Left cardiac atrium (tissue), 4 donors: ENCODE results near the gene HSBP1L1. TPM values are rescaled to one million over a fixed set of nuclear protein-coding genes. Genes with fewer than 3 reads are reported as not detected.

Source experiments
- ATAC-seq, 2 donors: fragments of 200-7000 bp; cut with Tn5 transposase; one replicate each; pipeline ENCODE4 v1.9.1; 2020; ENCODE audit warnings: mild to moderate bottlenecking in 2 of 2, moderate library complexity in 2 of 2
- DNase-seq: peaks from one replicate; pipeline ENCODE4 v3.0.0-alpha.2; 2020
- intact Hi-C, 2 donors: fragments of 100-400 bp; cut with DNase I; formaldehyde crosslinking; loops; one replicate each; pipeline versions ENCODE4 v1.14.1 to v1.15.1; 2022 to 2023
- total RNA-seq, 2 donors: library from RNA; stranded (reverse); fragmentation: NEBNext Ultra II Directional; extraction: Animal tissue kit (Norgen Biotek cat#: 25700); gene quantifications; one replicate each; pipeline ENCODE4 v1.2.1, GENCODE V29; 2021
- donor health status: DM: no; HTN: yes; CAD: no.
- donor health status: DM: no; HTN: yes; CAD: no; lungs with severe emphysema.
- donor health status: DM: yes; HTN: yes; CAD: no.
- donor health status: Dilated cardiomyopathy.

Gene HSBP1L1
- total RNA-seq, 2 donors from 2014 or later = 9.4 TPM

- ATAC-seq = no peak
- DNase-seq = no peak
- intact Hi-C loops = no loop called here
Observed at GRCh38 chr18:79942786-79943607, 21.4 kb upstream of the HSBP1L1 start.

DNA sequence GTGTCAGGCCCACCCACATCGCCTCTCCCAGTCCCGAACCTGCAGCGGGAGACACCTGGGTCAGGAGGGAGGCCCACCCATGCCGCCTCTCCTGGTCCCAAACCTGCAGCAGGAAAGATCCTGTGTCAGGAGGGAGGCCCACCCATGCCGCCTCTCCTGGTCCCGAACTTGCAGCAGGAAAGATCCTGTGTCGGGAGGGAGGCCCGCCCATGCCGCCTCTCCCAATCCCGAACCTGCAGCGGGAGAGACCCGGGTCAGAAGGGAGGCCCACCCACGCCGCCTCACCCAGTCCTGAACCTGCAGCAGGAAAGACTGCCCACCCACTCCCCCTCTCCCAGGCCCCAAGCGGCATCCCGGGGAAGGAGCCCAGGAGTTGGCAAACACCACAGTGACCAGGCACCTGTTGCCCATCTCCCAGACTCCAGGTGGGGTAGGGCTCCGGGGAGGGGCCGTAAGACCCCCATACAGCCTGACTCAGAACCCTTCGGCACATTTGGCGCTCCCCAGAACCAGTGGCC, 20.8 kb upstream of the HSBP1L1 start:
- DNase-seq (no peak), ATAC-seq (no peak)
- intact Hi-C loops = no loop called here

DNA sequence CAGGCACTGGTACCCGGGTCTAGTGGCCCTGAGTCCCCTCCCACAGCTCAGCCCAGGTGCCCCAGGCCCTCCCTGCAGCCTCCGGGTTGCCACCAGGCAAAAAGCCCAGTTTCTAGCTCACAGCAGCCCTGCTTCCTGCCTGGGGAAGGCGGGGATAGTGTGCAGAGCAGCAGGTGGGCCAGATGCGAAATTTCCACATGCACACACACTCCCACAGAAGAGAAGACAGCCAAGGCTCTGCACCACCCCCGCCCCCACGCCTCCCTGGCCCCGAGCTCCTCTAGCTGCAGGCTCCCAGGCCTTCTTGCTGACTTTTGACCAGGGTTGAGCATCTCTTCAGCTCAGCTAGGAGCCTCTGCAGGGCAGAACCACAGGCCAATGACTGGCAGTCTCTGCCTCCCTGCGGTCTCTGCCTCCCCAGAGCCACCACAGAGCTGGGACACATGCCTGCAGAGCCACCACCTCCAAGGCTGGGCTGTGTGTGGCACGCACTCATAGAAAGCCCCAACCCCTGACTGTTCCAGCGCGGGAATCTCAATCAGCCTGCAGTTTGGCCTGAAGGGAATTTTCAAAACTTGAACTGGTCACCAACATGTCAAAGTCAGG, 20.2 kb upstream of the HSBP1L1 start:
- peak; percentile 14 to 70 for ATAC-seq
- DNase-seq = no peak
- intact Hi-C loops = no loop called here

DNA sequence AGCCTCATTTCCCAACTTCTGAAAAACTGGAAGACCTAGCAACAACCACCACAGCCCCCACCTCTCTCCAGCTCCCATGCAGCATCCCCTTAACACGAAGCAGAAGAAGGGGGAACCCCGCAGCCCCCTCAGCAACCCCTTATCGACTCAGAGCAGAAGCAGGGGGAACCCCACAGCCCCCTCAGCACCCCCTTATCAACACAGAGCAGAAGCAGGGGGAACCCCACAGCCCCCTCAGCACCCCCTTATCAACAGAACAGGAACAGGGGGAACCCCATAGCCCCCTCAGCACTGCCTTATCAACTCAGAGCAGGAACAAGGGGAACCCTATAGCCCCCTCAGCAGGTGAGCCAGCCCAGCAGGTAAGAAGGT, 19.7 kb upstream of the HSBP1L1 start:
- intact Hi-C loops = no loop called here
- DNase-seq = no peak

GRCh38 chr18:79945118-79946042, 19.1 kb upstream of the HSBP1L1 start:
- ATAC-seq (no peak), DNase-seq (no peak)
- intact Hi-C loops = no loop called here

More for the DNA sequence above, 19.7 kb upstream of the HSBP1L1 start:
- no peak for ATAC-seq

- intact Hi-C loops = no loop called here
- ATAC-seq = no peak
Observed at GRCh38 chr18:79947054-79947755, 17.2 kb upstream of the HSBP1L1 start.

GRCh38 chr18:79947881-79948610, 16.4 kb upstream of the HSBP1L1 start:
- intact Hi-C loops = no loop called here
- DNase-seq = no peak
- ATAC-seq = no peak

More at GRCh38 chr18:79947054-79947755, 17.2 kb upstream of the HSBP1L1 start:
- DNase-seq = no peak

DNA sequence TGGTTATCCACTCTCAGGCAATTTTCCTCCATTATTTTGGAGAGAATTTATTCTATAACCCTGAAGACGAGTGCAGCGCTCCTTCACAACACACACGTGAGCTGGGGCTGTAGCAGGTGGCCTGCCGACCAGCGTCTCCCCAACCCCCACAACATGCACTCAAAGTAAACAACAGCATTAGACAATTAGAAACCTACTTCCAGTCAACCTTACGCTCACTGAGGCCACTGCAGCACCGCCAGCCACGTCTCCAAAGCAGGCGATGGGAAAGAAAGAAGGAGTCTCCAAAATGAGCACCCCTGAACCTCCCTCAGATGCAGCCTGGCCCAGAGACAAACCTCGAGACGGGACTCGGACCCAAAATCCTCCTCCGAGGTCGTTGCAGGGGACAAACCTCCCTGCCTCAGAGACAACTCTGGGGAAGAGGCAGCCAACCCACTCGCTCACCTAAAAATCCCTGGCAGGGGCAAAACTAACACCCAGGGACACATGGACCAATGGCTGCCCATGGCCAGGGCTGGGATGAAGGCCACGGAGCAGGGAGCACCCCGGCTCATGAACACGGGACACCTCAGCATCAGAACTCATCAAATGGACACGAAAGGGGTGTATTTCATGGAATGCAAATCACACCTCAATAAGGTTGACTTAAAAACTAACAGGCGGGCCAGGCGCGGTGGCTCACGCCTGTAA, 15.6 kb upstream of the HSBP1L1 start:
- ATAC-seq (no peak), DNase-seq (no peak)
- intact Hi-C loops = no loop called here

GRCh38 chr18:79949697-79950487, 14.6 kb upstream of the HSBP1L1 start:
- ATAC-seq (no peak), DNase-seq (peak; percentile 65)
- intact Hi-C loops = no loop called here

- ATAC-seq (peak; percentile 48 to 50), DNase-seq (no peak)
- intact Hi-C loops = no loop called here
Observed at GRCh38 chr18:79950515-79951341, 13.7 kb upstream of the HSBP1L1 start.

DNA sequence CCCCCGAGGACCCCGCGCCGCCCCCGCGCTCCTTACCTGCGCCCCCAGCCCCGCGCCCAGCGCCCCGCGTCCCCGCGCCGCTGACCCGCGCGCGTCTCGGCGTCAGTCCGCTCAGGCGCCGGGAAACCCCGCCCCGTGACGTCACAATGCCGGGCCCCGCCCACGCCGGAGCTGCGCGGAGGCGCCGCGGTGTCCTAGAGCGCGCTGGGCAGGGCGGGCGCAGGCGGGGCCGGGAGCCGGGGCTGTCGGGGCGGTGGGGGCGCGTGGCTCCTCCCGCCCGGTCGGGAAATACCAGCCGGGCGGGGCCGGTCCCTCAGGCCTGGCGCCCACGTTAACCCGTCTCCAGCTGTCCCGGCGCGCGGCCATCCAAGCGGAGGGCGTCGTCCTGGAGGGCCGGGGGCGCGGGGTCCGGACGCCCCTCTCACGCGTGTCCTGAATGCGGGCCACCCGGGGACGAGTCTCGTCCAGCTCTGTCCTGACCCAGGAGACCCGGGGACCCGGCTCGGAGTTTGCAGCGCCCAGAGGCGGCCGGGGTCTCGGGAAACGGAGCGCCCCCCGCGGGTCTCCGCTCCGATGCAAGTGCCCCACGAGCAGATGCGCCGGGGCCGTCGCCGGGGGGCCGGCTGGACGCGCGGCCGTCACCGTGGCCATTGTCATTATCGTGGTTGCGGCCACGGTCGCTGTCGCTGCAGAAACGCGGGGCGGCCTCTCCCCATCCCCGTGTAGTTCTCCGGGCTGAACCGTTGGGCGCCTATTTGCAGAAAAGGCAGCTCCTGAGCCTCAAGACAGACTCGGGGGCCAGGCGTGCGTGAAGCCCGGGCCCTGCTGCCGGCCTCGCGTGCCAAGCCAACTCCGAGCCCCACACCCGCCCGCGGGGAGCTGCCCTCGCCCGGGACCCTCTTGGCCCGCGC, 12.6 kb upstream of the HSBP1L1 start, which contains the start of gene SLC66A2:
Gene SLC66A2 (minus strand): TSS at position 109 of the 911 bp plus-strand sequence. CDS start 727 bp downstream, outside the sequence.
- ATAC-seq (peak; percentile 94 to 96), DNase-seq (peak; percentile 93)
- intact Hi-C loops = no loop called here

GRCh38 chr18:79952456-79952995, 11.9 kb upstream of the HSBP1L1 start:
- ATAC-seq (peak in 1 of 2 donors; percentile 1), DNase-seq (no peak)
- intact Hi-C loops = no loop called here

- DNase-seq (no peak), ATAC-seq (no peak)
- intact Hi-C loops = no loop called here
Observed at GRCh38 chr18:79952996-79953559, 11.4 kb upstream of the HSBP1L1 start.

DNA sequence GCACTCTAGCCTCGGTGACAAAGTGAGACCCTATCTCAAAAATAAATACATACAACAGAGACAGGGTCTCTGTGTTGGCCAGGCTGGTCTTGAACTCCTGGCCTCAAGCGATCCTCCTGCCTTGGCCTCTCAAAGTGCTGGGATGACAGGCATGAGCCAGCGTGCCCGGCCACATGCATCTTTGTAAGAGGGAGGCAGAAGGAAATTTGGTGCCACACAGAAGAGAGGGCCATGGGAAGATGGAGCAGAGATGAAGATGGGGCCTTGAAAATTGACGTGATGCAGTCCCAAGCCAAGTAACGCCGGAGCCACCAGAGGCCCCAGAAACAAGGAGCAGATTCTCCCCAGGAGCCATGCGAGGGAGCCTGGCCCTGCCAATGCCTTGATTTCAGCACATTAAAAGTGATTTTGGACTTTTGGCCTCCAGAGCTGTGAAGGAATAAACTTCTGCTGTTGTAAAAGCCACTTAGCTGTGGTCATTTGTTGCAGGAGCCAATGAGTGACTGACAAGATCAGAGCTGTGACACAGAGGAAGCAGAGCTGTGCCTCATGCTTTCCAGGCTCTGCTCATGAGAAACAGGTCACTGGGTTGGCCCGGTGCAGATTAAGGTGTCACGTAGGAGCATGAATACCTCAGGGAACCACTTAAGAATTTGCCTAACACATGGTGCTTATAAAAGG, 10.3 kb upstream of the HSBP1L1 start:
- ATAC-seq = no peak

More for the DNA sequence above, 10.3 kb upstream of the HSBP1L1 start:
- intact Hi-C loops = no loop called here
- no peak for DNase-seq
